K562 (cell line): ENCODE data around the gene SUGP1. TPM values are rescaled to one million over a fixed set of nuclear protein-coding genes. Genes with fewer than 3 reads are reported as not detected.
A peak's percentile ranks its signal among the peaks of the same experiment; 100 is the strongest.

Source experiments
- ARID1B ChIP-seq: fragments of 450-650 bp; IDR thresholded peaks from 2 replicates; pipeline ENCODE4 v1.6.1; 2016; ENCODE audit warnings: antibody characterized with exemption, mild to moderate bottlenecking, inconsistent platforms
- ATF3 ChIP-seq, 2 experiments: fragments of 450-650 bp in 1 of 2; sonication (generic) in 1 of 2; formaldehyde crosslinking in 1 of 2; IDR thresholded peaks in 1 of 2; conservative IDR thresholded peaks in 1 of 2; 2 replicates each; pipeline versions ENCODE4 v1.6.1 to v1.8.1; 2016 to 2023; ENCODE audit warnings: mild to moderate bottlenecking in 2 of 2, moderate library complexity in 2 of 2, inconsistent platforms in 1 of 2, missing genetic modification reagents in 1 of 2
- ELF1 ChIP-seq: fragments of 200-800 bp; sonication (Bioruptor generic); IDR thresholded peaks from 2 replicates; pipeline ENCODE4 v1.6.1; 2016; ENCODE audit warnings: missing genetic modification characterization, missing compliant biosample characterization
- FOXK2 ChIP-seq, 2 experiments: fragments of 450-650 bp; IDR thresholded peaks in 1 of 2; conservative IDR thresholded peaks in 1 of 2; 2 replicates each; pipeline ENCODE4 v1.6.1; 2016; ENCODE audit warnings: low read depth in 2 of 2, mild to moderate bottlenecking in 1 of 2
- FOXP1 ChIP-seq: sonication (generic); formaldehyde crosslinking; IDR thresholded peaks from 2 replicates; pipeline ENCODE4 v1.8.0; 2022; ENCODE audit warnings: mild to moderate bottlenecking, missing genetic modification reagents
- GABPA ChIP-seq: fragments of 200-800 bp; sonication (Bioruptor generic); conservative IDR thresholded peaks from 2 replicates; pipeline ENCODE4 v1.6.1; 2016; ENCODE audit warnings: low read depth, missing genetic modification characterization, missing compliant biosample characterization
- GABPB1 ChIP-seq: sonication (generic); formaldehyde crosslinking; IDR thresholded peaks from 2 replicates; pipeline ENCODE4 v1.8.0; 2022; ENCODE audit warnings: mild to moderate bottlenecking, missing genetic modification reagents
- HMG20B ChIP-seq: fragments of 250-450 bp; sonication (Bioruptor Pico); IDR thresholded peaks from 2 replicates; pipeline ENCODE4 v1.5.0; 2021; ENCODE audit warnings: mild to moderate bottlenecking
- KLF13 ChIP-seq: fragments of 450-650 bp; IDR thresholded peaks from 2 replicates; pipeline ENCODE4 v1.6.1; 2016; ENCODE audit warnings: missing genetic modification characterization, low read depth, mild to moderate bottlenecking, missing compliant biosample characterization, moderate library complexity, borderline replicate concordance
- KLF6 ChIP-seq: fragments of 250-450 bp; sonication (Bioruptor Pico); IDR thresholded peaks from 2 replicates; pipeline ENCODE4 v1.4.0; 2020; ENCODE audit warnings: mild to moderate bottlenecking, moderate library complexity, borderline replicate concordance
- MTA1 ChIP-seq: fragments of 450-650 bp; IDR thresholded peaks from 2 replicates; pipeline ENCODE4 v1.6.1; 2017; ENCODE audit warnings: borderline replicate concordance
- PKNOX1 ChIP-seq: fragments of 450-650 bp; IDR thresholded peaks from 2 replicates; pipeline ENCODE4 v1.6.1; 2016
- RAD21 ChIP-seq, 2 experiments: fragments of 250-450 bp in 1 of 2; fragments of 450-650 bp in 1 of 2; sonication (Bioruptor Pico) in 1 of 2; formaldehyde crosslinking in 1 of 2; IDR thresholded peaks in 1 of 2; conservative IDR thresholded peaks in 1 of 2; 2 replicates each; pipeline versions ENCODE4 v1.4.0 to v1.8.0; 2020 to 2022; ENCODE audit warnings: mild to moderate bottlenecking in 2 of 2, moderate library complexity in 1 of 2
- RNF219 ChIP-seq: fragments of 250-450 bp; sonication (Bioruptor Pico); IDR thresholded peaks from 2 replicates; pipeline ENCODE4 v1.5.0; 2022; ENCODE audit warnings: mild to moderate bottlenecking
- SIN3A ChIP-seq, 2 experiments: fragments of 150-350 bp in 1 of 2; IDR thresholded peaks; 2 replicates each; pipeline ENCODE4 v1.6.1; 2011 to 2016; ENCODE audit warnings: borderline replicate concordance in 2 of 2, low read depth in 2 of 2, low read length in 2 of 2, mild to moderate bottlenecking in 2 of 2, moderate library complexity in 2 of 2; ENCODE audit not compliant: control insufficient read depth in 1 of 2
- SMAD4 ChIP-seq: fragments of 250-450 bp; sonication (Bioruptor Pico); conservative IDR thresholded peaks from 2 replicates; pipeline ENCODE4 v1.8.0; 2021; ENCODE audit warnings: inconsistent platforms, mild to moderate bottlenecking, moderate library complexity
- TOE1 ChIP-seq, 2 experiments: fragments of 450-650 bp in 1 of 2; sonication (generic) in 1 of 2; formaldehyde crosslinking in 1 of 2; IDR thresholded peaks; 2 replicates each; pipeline versions ENCODE4 v1.7.1 to v1.8.0; 2016 to 2022; ENCODE audit warnings: borderline replicate concordance in 2 of 2, mild to moderate bottlenecking in 2 of 2, antibody characterized with exemption in 1 of 2, inconsistent platforms in 1 of 2, low read depth in 1 of 2, missing genetic modification reagents in 1 of 2, moderate library complexity in 1 of 2
- TRIM24 ChIP-seq, 2 experiments: fragments of 450-650 bp; IDR thresholded peaks; 2 replicates each; pipeline ENCODE4 v1.6.1; 2016
- ZKSCAN1 ChIP-seq: fragments of 150-350 bp; IDR thresholded peaks from 2 replicates; pipeline ENCODE4 v1.6.1; 2016; ENCODE audit warnings: low read depth, low read length
- ZNF134 ChIP-seq: fragments of 250-450 bp; sonication (Bioruptor Pico); conservative IDR thresholded peaks from 2 replicates; pipeline ENCODE4 v1.4.0; 2020
- ZNF324 ChIP-seq: fragments of 250-450 bp; sonication (Bioruptor Pico); IDR thresholded peaks from 2 replicates; pipeline ENCODE4 v1.4.0; 2020; ENCODE audit warnings: mild to moderate bottlenecking
- polyA plus RNA-seq, 8 experiments: library from polyadenylated mRNA; depleted of rRNA in 4 of 8; stranded (reverse) in 5 of 8; unstranded in 3 of 8; fragments of >200 nt; fragmentation: Nextera tagmentation in 2 of 8; fragmentation: Illumina TruSeq in 1 of 8; extraction: Ambion mirVana in 2 of 8; extraction: Trizol in 1 of 8; gene quantifications; 2 replicates each; pipeline versions ENCODE4 v1.2.1 to v1.2.3, GENCODE V29; 2011 to 2014; ENCODE audit warnings: inconsistent platforms in 1 of 8, missing spikeins in 1 of 8
- total RNA-seq, 7 experiments: library from RNA; depleted of rRNA in 6 of 7; stranded (reverse); fragments of >200 nt in 6 of 7; fragmentation: Illumina TruSeq in 2 of 7; extraction: Trizol in 2 of 7; gene quantifications; 2 replicates each; pipeline versions ENCODE4 v1.2.1 to v1.2.3, GENCODE V29; 2011 to 2021; ENCODE audit warnings: low replicate concordance in 1 of 7

The SUGP1 gene
- total and polyA plus RNA-seq, 9 of the 15 experiments (the other 6 are each of a cell fraction or from before 2014, with no cell fraction given), result 1.0 to 53.3 (median 32.4) TPM

GRCh38 chr19:19366434-19367396 is 46.4 kb upstream of the SUGP1 start (continued):
- TF ChIP-seq SIN3A (IDR thresholded peaks at IDR 0.05; ENCODE audit: borderline replicate concordance in 2 of 2, control insufficient read depth in 1 of 2, low read depth in 2 of 2, low read length in 2 of 2) (0 out of 4 replicates have a peak, but pooled peaks of 1 of the 2 experiments have one; percentile 59), ZKSCAN1 (peak; percentile 95), MTA1 (peak; percentile 57; the same call in 1 of the 2 replicates), FOXK2 (conservative IDR thresholded peaks at IDR 0.05 in 1 of 2, IDR thresholded peaks at IDR 0.05 in 1 of 2; ENCODE audit: low read depth in 2 of 2) (peak; percentile 54 to 59; a peak in 2 of 4 replicates), RAD21 (CRISPR knock-in tag; conservative IDR thresholded peaks at IDR 0.05 in 1 of 2, IDR thresholded peaks at IDR 0.05 in 1 of 2) (peak; percentile 88 to 97), KLF6 (no peak), GABPA (peak; percentile 89), ZNF134 (CRISPR knock-in tag) (no peak), GABPB1 (CRISPR knock-in tag) (peak; percentile 96), ZNF324 (CRISPR knock-in tag) (0 out of 2 replicates have a peak, but pooled peaks have one; percentile 25), HMG20B (CRISPR knock-in tag) (no peak), ARID1B (peak; percentile 34), PKNOX1 (peak; percentile 23), FOXP1 (CRISPR knock-in tag) (0 out of 2 replicates have a peak, but pooled peaks have one; percentile 73), SMAD4 (CRISPR knock-in tag) (peak; percentile 70), RNF219 (CRISPR knock-in tag) (no peak), ELF1 (tag) (peak; percentile 71), ATF3 (IDR thresholded peaks at IDR 0.05) (peak; percentile 39; the same call in 1 of the 2 replicates), ATF3 (CRISPR knock-in tag; conservative IDR thresholded peaks at IDR 0.05) (no peak), KLF13 (tag) (0 out of 2 replicates have a peak, but pooled peaks have one; percentile 49), TRIM24 (IDR thresholded peaks at IDR 0.05) (no peak; a peak in 1 of 4 replicates), TOE1 (IDR thresholded peaks at IDR 0.05; ENCODE audit: borderline replicate concordance) (peak; percentile 60; the same call in 1 of the 2 replicates), TOE1 (CRISPR knock-in tag; IDR thresholded peaks at IDR 0.05; ENCODE audit: borderline replicate concordance, low read depth) (no peak)
